Measurements from ENCODE around the gene ENKD1.

- TF ChIP-seq, protein P1, sequence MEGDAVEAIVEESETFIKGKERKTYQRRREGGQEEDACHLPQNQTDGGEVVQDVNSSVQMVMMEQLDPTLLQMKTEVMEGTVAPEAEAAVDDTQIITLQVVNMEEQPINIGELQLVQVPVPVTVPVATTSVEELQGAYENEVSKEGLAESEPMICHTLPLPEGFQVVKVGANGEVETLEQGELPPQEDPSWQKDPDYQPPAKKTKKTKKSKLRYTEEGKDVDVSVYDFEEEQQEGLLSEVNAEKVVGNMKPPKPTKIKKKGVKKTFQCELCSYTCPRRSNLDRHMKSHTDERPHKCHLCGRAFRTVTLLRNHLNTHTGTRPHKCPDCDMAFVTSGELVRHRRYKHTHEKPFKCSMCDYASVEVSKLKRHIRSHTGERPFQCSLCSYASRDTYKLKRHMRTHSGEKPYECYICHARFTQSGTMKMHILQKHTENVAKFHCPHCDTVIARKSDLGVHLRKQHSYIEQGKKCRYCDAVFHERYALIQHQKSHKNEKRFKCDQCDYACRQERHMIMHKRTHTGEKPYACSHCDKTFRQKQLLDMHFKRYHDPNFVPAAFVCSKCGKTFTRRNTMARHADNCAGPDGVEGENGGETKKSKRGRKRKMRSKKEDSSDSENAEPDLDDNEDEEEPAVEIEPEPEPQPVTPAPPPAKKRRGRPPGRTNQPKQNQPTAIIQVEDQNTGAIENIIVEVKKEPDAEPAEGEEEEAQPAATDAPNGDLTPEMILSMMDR (IDR thresholded peaks at IDR 0.05), result no peak
- no peak for TF ChIP-seq POLR2A (IDR thresholded peaks at IDR 0.05)
These were observed 11.9 kb upstream of the ENKD1 start for GRCh38 chr16:67678354-67679023.
